K562 (cell line): ENCODE data around the gene CEACAM18. TPM values are rescaled to one million over a fixed set of nuclear protein-coding genes. Genes with fewer than 3 reads are reported as not detected.

Experiments used
- CBX8 ChIP-seq: fragments of 200-600 bp; sonication (generic); IDR thresholded peaks from 2 replicates; pipeline ENCODE4 v1.6.1; 2012; ENCODE audit warnings: borderline replicate concordance, mixed run types, low read depth, mild to moderate bottlenecking, moderate library complexity, mixed read lengths, low read length, control low read depth, inconsistent platforms; ENCODE audit not compliant: poor library complexity, severe bottlenecking; ENCODE audit errors: extremely low read depth
- HSF4 ChIP-seq: fragments of 250-450 bp; sonication (Bioruptor Pico); IDR thresholded peaks from 2 replicates; pipeline ENCODE4 v2.1.2; 2022; ENCODE audit warnings: mild to moderate bottlenecking, moderate library complexity, borderline replicate concordance
- LARP7 ChIP-seq: fragments of 450-650 bp; IDR thresholded peaks from 2 replicates; pipeline ENCODE4 v1.6.1; 2016
- NR2C1 ChIP-seq, 2 experiments: fragments of 450-650 bp; IDR thresholded peaks; 2 replicates each; pipeline ENCODE4 v1.6.1; 2017; ENCODE audit warnings: mild to moderate bottlenecking in 2 of 2, antibody characterized with exemption in 1 of 2, inconsistent platforms in 1 of 2, missing compliant biosample characterization in 1 of 2, missing genetic modification characterization in 1 of 2
- RBM39 ChIP-seq: fragments of 200-400 bp; formaldehyde crosslinking; optimal IDR thresholded peaks from 2 replicates; pipeline ENCODE3; 2018; ENCODE audit warnings: low read depth, low read length
- SNRNP70 ChIP-seq: fragments of 200-400 bp; formaldehyde crosslinking; optimal IDR thresholded peaks from 2 replicates; pipeline ENCODE3; 2017; ENCODE audit warnings: low read depth, low read length
- SP1 ChIP-seq: sonication (generic); formaldehyde crosslinking; IDR thresholded peaks from 2 replicates; pipeline ENCODE4 v1.8.1; 2022; ENCODE audit warnings: mild to moderate bottlenecking, missing genetic modification reagents
- TBL1XR1 ChIP-seq, 2 experiments: IDR thresholded peaks; 2 replicates each; pipeline ENCODE4 v1.6.1; 2012; ENCODE audit warnings: improper control_type of control experiment in 2 of 2, low read length in 2 of 2, mild to moderate bottlenecking in 1 of 2
- TOE1 ChIP-seq, 2 experiments: fragments of 450-650 bp in 1 of 2; sonication (generic) in 1 of 2; formaldehyde crosslinking in 1 of 2; IDR thresholded peaks; 2 replicates each; pipeline versions ENCODE4 v1.7.1 to v1.8.0; 2016 to 2022; ENCODE audit warnings: borderline replicate concordance in 2 of 2, mild to moderate bottlenecking in 2 of 2, antibody characterized with exemption in 1 of 2, inconsistent platforms in 1 of 2, low read depth in 1 of 2, missing genetic modification reagents in 1 of 2, moderate library complexity in 1 of 2
- ZKSCAN8 ChIP-seq: fragments of 200-800 bp; sonication (Bioruptor generic); IDR thresholded peaks from 2 replicates; pipeline ENCODE4 v1.6.1; 2016; ENCODE audit warnings: missing genetic modification characterization, missing compliant biosample characterization
- polyA plus RNA-seq, 8 experiments: library from polyadenylated mRNA; depleted of rRNA in 4 of 8; stranded (reverse) in 5 of 8; unstranded in 3 of 8; fragments of >200 nt; fragmentation: Nextera tagmentation in 2 of 8; fragmentation: Illumina TruSeq in 1 of 8; extraction: Ambion mirVana in 2 of 8; extraction: Trizol in 1 of 8; gene quantifications; 2 replicates each; pipeline versions ENCODE4 v1.2.1 to v1.2.3, GENCODE V29; 2011 to 2014; ENCODE audit warnings: inconsistent platforms in 1 of 8, missing spikeins in 1 of 8
- total RNA-seq, 7 experiments: library from RNA; depleted of rRNA in 6 of 7; stranded (reverse); fragments of >200 nt in 6 of 7; fragmentation: Illumina TruSeq in 2 of 7; extraction: Trizol in 2 of 7; gene quantifications; 2 replicates each; pipeline versions ENCODE4 v1.2.1 to v1.2.3, GENCODE V29; 2011 to 2021; ENCODE audit warnings: low replicate concordance in 1 of 7
- TF ChIP-seq, protein P1 (sequence below), 2 experiments: fragments of 450-650 bp in 1 of 2; sonication (generic) in 1 of 2; formaldehyde crosslinking in 1 of 2; IDR thresholded peaks in 1 of 2; conservative IDR thresholded peaks in 1 of 2; 2 replicates each; pipeline versions ENCODE4 v1.6.1 to v1.8.1; 2016 to 2023; ENCODE audit warnings: mild to moderate bottlenecking in 2 of 2, moderate library complexity in 2 of 2, inconsistent platforms in 1 of 2, missing genetic modification reagents in 1 of 2
- TF ChIP-seq, protein P2 (sequence below): fragments of 450-650 bp; IDR thresholded peaks from one replicate; pipeline ENCODE4 v1.6.1; 2018; ENCODE audit warnings: mild to moderate bottlenecking, moderate library complexity; ENCODE audit not compliant: partially characterized antibody
- TF ChIP-seq, protein P3 (sequence below): fragments of 250-450 bp; sonication (Bioruptor Pico); IDR thresholded peaks from 2 replicates; pipeline ENCODE4 v1.4.0; 2020; ENCODE audit warnings: mild to moderate bottlenecking, moderate library complexity

CEACAM18 gene
- total and polyA plus RNA-seq, 9 of the 15 experiments (the other 6 are each of a cell fraction or from before 2014, with no cell fraction given), result 0.08 to 0.24 (median 0.15) TPM; not detected in 3

DNA sequence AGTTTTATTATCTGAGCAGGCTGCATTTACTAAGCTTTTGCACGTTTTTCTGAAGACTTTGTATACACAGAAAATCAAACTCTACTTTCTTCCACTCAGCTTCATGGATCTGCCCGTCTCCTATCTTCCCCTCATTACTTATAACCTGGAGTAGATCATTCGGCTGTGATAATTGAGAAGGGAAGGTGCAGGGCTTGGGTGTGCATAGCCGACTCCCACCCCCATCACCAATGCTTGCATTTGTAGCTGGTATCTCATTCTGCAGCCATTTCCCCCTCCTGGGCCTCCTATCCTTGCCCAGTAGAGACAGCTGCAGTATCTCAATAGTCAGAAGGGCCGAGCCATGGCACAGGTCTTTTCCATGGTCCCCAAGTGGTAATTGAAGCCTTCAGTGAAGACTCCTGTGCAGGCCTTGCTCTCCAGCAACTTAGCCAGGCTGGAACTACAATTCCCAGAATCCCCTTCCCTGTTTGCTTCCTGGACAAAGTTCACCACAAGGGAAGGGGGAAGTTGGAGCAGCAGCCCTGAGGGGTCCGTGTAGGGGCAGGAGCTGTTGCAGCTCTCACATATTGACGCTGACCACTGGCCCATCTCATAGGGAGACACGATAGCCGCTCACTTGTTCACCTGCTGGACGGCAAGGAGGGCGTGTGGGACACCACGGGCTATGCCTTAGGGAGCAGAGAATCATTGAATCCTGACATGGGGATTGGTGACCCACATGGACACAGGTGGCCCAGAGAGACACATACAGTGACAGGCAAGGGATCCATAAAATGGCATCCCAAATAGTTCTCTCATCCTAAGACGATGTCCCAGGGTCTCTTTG is 18.0 kb upstream of the CEACAM18 start (continued):
- TF ChIP-seq TOE1 (IDR thresholded peaks at IDR 0.05; ENCODE audit: borderline replicate concordance) (no peak), TOE1 (CRISPR knock-in tag; IDR thresholded peaks at IDR 0.05; ENCODE audit: borderline replicate concordance, low read depth) (no peak), CBX8 (no peak), LARP7 (no peak), NR2C1 (IDR thresholded peaks at IDR 0.05) (peak; percentile 100), NR2C1 (tag; IDR thresholded peaks at IDR 0.05) (peak; percentile 100), RBM39 (no peak), SP1 (CRISPR knock-in tag) (peak; percentile 29; the same call in 1 of the 2 replicates), SNRNP70 (no peak), ZKSCAN8 (CRISPR knock-in tag) (no peak), TBL1XR1 (IDR thresholded peaks at IDR 0.05; ENCODE audit: low read length in 2 of 2) (0 out of 4 replicates have a peak, but pooled peaks of 1 of the 2 experiments have one; percentile 25), HSF4 (CRISPR knock-in tag) (no peak)
- TF ChIP-seq, protein P1, sequence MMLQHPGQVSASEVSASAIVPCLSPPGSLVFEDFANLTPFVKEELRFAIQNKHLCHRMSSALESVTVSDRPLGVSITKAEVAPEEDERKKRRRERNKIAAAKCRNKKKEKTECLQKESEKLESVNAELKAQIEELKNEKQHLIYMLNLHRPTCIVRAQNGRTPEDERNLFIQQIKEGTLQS (IDR thresholded peaks at IDR 0.05), result no peak
- TF ChIP-seq, protein P1 (CRISPR knock-in tag; conservative IDR thresholded peaks at IDR 0.05), result no peak
- TF ChIP-seq, protein P2, sequence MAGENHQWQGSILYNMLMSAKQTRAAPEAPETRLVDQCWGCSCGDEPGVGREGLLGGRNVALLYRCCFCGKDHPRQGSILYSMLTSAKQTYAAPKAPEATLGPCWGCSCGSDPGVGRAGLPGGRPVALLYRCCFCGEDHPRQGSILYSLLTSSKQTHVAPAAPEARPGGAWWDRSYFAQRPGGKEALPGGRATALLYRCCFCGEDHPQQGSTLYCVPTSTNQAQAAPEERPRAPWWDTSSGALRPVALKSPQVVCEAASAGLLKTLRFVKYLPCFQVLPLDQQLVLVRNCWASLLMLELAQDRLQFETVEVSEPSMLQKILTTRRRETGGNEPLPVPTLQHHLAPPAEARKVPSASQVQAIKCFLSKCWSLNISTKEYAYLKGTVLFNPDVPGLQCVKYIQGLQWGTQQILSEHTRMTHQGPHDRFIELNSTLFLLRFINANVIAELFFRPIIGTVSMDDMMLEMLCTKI, result no peak
- TF ChIP-seq, protein P3, sequence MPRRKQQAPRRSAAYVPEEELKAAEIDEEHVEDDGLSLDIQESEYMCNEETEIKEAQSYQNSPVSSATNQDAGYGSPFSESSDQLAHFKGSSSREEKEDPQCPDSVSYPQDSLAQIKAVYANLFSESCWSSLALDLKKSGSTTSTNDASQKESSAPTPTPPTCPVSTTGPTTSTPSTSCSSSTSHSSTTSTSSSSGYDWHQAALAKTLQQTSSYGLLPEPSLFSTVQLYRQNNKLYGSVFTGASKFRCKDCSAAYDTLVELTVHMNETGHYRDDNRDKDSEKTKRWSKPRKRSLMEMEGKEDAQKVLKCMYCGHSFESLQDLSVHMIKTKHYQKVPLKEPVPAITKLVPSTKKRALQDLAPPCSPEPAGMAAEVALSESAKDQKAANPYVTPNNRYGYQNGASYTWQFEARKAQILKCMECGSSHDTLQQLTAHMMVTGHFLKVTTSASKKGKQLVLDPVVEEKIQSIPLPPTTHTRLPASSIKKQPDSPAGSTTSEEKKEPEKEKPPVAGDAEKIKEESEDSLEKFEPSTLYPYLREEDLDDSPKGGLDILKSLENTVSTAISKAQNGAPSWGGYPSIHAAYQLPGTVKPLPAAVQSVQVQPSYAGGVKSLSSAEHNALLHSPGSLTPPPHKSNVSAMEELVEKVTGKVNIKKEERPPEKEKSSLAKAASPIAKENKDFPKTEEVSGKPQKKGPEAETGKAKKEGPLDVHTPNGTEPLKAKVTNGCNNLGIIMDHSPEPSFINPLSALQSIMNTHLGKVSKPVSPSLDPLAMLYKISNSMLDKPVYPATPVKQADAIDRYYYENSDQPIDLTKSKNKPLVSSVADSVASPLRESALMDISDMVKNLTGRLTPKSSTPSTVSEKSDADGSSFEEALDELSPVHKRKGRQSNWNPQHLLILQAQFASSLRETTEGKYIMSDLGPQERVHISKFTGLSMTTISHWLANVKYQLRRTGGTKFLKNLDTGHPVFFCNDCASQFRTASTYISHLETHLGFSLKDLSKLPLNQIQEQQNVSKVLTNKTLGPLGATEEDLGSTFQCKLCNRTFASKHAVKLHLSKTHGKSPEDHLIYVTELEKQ, result no peak
